ENCODE data around the gene CCL19. TPM values are rescaled to one million over a fixed set of nuclear protein-coding genes. Genes with fewer than 3 reads are reported as not detected.
A peak's percentile ranks its signal among the peaks of the same experiment; 100 is the strongest.

CCL19 gene
- total and polyA plus RNA-seq, 5 experiments from 2014 or later: not detected

DNA sequence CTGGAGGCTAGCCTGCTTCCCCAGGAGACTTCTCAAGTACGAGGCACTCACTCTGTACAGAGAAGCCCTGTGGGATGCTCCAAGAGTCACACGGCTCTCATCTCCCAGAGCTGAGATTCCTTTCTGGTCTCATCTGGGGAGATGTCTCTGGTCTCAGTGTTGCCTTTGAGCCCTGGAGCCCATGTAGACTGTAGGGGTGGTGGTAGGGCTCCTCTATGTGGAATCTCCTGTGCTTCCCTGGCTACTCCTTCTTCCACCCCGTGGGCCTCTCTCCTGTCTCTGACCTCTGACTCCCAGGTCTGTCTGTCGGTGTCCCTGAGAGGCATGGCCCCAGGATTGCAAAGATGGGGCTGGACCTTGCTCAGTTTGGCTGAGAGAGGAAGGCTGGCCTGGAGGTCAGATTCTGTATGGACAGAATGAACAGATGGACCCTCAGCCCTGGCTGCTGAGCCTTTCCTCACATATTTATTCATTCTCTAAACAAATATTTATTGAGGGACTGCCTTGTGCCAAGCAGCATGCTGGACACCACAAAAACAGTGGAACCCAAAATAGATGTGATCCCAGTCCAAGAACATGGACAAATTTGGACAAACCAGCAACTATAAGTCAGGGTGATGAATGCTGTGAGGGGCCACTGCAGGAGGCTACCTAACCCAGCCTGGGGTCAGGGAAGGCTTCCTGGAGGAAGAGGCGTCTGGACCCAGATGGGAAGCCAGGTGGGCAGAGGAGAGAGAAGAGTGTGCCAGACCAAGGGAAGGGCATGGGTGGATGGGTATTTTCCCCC is 2.6 kb downstream of the CCL19 start:
- no peak for ATAC-seq
- Mint-ChIP-seq H3K27me3 (peaks cover 0 to 2% (median 0%) of the 10 kb centered on the region in 5 donors), H3K27ac (peak overlapping the region in 1 of 10 donors; percentile 46), H3K9me3 (no peaks in the 10 kb centered on the region), H3K4me1 (no peaks in the 10 kb centered on the region), H3K4me3 (no peak overlapping the region), H3K36me3 (no peaks in the 10 kb centered on the region)
- POLR2A ChIA-PET: no interaction called here
- DNase-seq: no peak

DNA sequence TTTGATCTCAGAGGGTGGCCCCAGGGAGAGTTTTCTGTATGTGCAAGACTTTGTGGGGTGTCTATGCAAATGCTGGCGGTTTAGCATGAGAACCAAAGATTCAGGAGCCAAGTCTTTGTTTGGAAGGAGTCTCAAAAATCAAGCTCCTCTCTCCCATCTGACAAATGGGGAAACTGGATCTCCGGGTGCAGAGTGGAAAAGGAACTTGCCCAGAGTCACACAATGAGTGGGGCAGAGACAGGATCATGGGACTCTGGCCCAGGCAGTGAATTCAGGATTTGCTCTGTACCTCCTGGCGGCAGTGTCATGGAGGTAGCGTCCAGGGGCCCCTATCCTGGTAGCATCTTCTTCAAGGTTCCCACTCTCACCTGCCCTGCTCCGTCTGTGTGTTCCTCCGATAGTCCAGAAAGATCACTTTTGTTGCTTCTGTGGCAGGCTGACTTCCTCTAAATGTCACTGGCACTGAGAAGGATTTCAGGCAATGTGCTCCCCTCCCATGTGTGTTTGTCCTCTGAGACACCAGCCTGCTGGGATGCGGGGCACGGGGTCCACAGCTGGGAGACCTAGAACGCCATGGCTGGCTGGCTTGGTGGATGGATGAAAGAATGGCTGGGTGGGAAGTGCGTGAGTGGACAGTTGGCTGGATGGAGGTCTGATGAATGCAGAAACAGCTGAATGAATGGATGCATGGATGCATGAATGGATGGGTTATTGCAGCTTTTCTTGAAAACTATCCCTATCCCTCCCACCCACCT is 3.6 kb downstream of the CCL19 start:
- Mint-ChIP-seq H3K4me3 (no peak overlapping the region), H3K27ac (no peak overlapping the region), H3K36me3 (no peaks in the 10 kb centered on the region), H3K27me3 (peaks cover 0 to 2% (median 0%) of the 10 kb centered on the region in 5 donors), H3K4me1 (no peaks in the 10 kb centered on the region), H3K9me3 (no peaks in the 10 kb centered on the region)
- POLR2A ChIA-PET: no interaction called here
- DNase-seq (no peak), ATAC-seq (no peak)

DNA sequence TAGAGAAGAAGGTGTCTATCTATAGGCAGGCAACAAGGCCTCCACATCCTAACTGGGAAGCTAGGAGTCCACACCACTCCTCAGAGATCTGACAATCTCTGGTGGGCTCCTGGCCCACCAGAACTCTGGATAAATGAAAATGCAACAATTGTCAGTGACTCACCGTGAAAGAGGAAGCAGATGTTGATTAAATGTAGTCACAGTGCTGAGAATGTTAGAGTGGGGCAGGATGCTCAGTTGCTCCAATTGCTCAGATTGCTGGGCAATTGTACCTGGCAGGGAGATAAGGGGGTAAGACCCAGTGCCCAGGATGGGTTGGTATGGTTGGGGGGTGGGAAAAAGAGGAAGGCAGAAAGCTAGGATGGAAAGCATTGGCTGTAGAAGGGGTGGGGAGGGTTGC is 4.3 kb downstream of the CCL19 start:
- no peak overlapping the region for H3K27ac Mint-ChIP-seq
- H3K36me3 Mint-ChIP-seq: no peaks in the 10 kb centered on the region
- POLR2A ChIA-PET: no interaction called here

DNA sequence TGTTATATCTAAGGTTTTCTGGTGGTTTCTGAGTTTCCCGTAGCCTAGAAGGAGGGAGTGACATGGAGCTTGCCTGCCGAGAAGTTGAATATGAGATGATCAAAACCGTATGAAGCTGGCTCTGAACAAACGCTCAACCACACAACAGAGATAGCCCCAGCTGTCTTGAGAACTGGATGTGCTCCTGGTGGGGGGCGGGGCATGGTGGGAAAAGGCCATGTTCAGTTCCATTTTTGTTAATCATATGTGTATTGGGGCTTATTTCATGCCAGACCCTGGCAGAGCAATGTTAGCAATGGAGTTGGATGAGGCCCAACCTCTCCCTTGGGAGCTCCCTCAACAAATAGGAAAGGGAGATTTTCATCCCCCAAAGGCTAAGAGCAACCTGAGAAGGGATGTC is 4.8 kb downstream of the CCL19 start:
- ATAC-seq (no peak), DNase-seq (no peak)
- no peak overlapping the region for H3K27ac Mint-ChIP-seq
- no peaks in the 10 kb centered on the region for H3K4me1 Mint-ChIP-seq
- no peaks in the 10 kb centered on the region for H3K36me3 Mint-ChIP-seq
- H3K27me3 Mint-ChIP-seq: peaks cover 0 to 2% (median 0%) of the 10 kb centered on the region in 5 donors
- POLR2A ChIA-PET: no interaction called here
- H3K9me3 Mint-ChIP-seq: no peaks in the 10 kb centered on the region
- H3K4me3 Mint-ChIP-seq: no peak overlapping the region

More for the DNA sequence above, 4.3 kb downstream of the CCL19 start:
- Mint-ChIP-seq H3K4me1 (no peaks in the 10 kb centered on the region), H3K27me3 (peaks cover 0 to 2% (median 0%) of the 10 kb centered on the region in 5 donors), H3K9me3 (no peaks in the 10 kb centered on the region), H3K4me3 (no peak overlapping the region)
- ATAC-seq (no peak), DNase-seq (no peak)

DNA sequence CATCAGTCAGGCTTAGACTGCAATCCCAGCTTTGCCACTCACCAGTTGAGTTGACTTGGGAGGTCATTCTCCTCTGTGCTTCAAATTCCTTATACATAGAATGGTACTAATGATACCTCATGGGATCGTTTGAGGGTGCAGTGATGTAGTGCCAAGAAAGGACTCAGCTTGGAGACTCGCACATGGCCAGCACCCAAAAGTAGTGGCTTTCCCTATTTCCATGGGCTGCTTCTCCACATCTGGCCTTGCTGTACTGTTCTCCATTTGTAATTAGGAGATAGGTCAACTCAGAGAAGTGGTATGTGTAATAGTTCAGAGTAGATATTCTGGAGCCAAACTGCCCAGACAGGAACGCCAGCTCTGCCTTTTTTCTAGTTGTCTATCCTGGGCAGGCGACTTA is 5.5 kb downstream of the CCL19 start:
- Mint-ChIP-seq H3K4me3 (no peak overlapping the region), H3K4me1 (no peaks in the 10 kb centered on the region), H3K27ac (no peak overlapping the region), H3K27me3 (peaks cover 0 to 2% (median 0%) of the 10 kb centered on the region in 5 donors), H3K36me3 (no peaks in the 10 kb centered on the region), H3K9me3 (no peaks in the 10 kb centered on the region)
- POLR2A ChIA-PET: no interaction called here
- no peak for DNase-seq
- ATAC-seq: no peak

DNA sequence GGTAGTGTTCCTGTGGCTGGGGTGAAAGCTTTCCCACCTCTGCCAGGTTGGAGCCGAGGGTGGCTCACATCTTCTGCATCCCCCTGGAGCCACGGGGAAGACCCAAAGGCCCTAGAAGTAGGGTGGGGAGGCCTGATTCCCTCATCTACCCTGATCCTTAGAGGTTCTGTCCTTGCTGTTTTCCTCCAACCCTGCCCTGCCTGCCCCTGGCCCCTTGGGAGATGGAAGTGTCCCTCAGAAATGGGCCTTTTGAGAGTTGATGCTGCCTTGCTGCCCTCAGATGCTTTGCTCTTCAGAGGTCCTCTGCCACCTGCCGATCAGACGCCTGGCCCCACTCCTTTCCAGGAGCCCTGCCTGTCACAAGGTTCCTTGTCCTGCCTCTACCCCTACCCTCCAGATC is 6.3 kb downstream of the CCL19 start:
- DNase-seq (no peak), ATAC-seq (no peak)
- no peak overlapping the region for H3K27ac Mint-ChIP-seq
- POLR2A ChIA-PET: no interaction called here
- H3K4me3 Mint-ChIP-seq: no peak overlapping the region
- peaks cover 0 to 2% (median 0%) of the 10 kb centered on the region in 5 donors for H3K27me3 Mint-ChIP-seq
- no peaks in the 10 kb centered on the region for H3K4me1 Mint-ChIP-seq
- H3K9me3 Mint-ChIP-seq: no peaks in the 10 kb centered on the region
- no peaks in the 10 kb centered on the region for H3K36me3 Mint-ChIP-seq

DNA sequence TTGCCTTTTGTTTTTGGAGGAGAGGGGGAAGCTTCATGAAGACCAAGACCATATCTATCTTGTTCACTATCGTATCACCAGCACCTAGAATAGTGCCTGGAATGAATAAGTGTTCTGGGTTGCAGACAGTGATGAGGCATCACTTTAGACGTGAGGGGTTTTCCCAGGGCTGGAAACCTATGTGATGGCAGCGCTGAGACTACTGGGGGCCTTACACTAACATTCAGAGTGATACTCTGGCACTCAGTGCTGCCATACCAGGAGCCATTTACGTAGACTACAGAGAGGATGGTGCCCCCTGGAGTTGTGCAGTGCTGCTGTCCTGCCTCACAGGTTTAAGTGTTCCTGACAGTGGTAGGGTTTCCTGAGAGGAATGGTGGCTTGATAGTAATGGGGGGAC is 6.9 kb downstream of the CCL19 start:
- Mint-ChIP-seq H3K27ac (no peak overlapping the region), H3K9me3 (no peaks in the 10 kb centered on the region), H3K36me3 (no peaks in the 10 kb centered on the region), H3K4me1 (no peaks in the 10 kb centered on the region), H3K27me3 (peaks cover 0 to 1% (median 0%) of the 10 kb centered on the region in 5 donors), H3K4me3 (no peak overlapping the region)
- no peak for DNase-seq
- POLR2A ChIA-PET: no interaction called here
- no peak for ATAC-seq

DNA sequence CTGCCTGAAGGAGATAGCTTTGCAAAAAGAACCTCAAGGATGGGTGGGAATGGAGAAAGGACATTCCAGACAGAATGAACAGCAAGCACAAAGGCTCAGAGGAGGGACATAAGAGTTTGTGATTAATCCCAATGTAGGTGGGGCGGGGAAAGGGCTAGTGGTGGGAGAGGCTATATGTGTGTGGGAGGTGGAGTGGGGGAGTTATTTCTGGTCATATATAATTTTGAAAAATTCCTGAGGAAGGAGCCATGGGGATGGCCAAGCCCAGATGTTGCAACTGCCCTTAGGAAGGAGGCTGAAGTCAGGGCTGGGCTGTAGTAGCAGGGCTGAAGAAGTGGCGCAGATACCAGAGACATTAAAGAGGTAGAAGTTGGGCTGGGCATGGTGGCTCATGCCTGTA is 15.2 kb downstream of the CCL19 start:
- POLR2A ChIA-PET: no interaction called here
- H3K4me1 Mint-ChIP-seq: peaks cover 0 to 2% (median under 1%) of the 10 kb centered on the region in 4 donors
- peaks cover 0 to 3% (median 0%) of the 10 kb centered on the region in 9 donors for H3K9me3 Mint-ChIP-seq
- ATAC-seq: no peak
- peak overlapping the region in 2 of 10 donors; percentile 0 to 57 for H3K27ac Mint-ChIP-seq
- peak overlapping the region in 1 of 10 donors; percentile 44 for H3K4me3 Mint-ChIP-seq
- DNase-seq: no peak
- peaks cover 0 to 1% (median 0%) of the 10 kb centered on the region in 5 donors for H3K27me3 Mint-ChIP-seq
- H3K36me3 Mint-ChIP-seq: no peaks in the 10 kb centered on the region

DNA sequence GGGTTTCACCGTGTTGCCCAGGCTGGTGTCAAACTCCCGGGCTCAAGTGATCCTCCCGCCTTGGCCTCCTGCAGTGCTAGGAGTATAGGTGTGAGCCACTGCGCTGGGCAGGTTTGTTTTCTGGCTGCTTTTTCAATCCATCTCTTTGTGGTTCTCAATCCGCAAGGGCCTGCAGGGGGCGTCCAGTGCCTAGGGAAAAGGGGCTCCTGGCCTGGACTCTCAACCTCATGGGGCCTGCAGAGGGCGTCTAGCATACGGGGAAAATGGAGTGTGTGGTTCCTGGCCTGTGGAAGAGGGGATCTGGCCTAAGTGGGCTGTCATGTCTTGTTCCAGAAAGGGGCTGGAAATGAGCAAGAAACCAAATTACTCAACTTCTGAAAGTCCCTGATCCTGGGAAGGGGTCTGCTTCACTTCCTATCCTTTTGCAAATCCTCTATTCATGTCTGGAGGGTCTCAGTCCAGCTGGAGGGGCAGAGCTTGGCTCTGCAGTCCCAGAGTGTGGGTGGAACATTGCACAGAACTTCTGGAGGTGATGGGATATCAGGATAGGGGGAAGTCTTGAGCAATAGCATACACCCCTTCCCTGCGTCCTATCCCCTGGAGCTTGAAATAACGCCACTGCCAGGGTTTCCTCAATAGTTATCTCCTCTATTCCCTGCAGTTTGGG is 15.9 kb downstream of the CCL19 start:
- Mint-ChIP-seq H3K27me3 (no peaks in the 10 kb centered on the region), H3K4me3 (no peak overlapping the region), H3K9me3 (peaks cover 0 to 7% (median 0%) of the 10 kb centered on the region in 9 donors), H3K4me1 (peaks cover 0 to 2% (median under 1%) of the 10 kb centered on the region in 4 donors), H3K27ac (peak overlapping the region in 2 of 10 donors; percentile 19 to 57), H3K36me3 (peaks cover 0 to 5% (median 0%) of the 10 kb centered on the region in 3 donors)
- peak; percentile 21 to 78 (median 38) for DNase-seq
- peak; percentile 65 to 87 for ATAC-seq
- POLR2A ChIA-PET: no interaction called here

DNA sequence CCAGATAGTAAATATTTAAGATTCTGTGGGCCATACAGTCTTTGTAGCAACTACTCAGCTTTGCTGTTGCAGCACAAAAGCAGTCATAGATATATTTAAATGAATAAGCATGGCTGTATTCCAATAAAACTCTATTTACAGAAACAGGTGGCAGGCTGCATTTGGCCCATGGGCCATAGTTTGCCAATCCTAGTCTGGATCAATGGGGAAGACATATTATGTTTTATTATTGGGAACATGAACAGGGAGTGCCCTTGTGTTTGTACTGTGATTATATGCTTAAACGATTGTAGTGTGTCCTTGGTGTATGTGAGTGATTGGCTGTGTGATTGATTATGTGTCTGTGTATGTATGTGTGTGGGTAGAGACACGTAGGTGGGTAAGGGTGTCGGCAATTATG is 16.6 kb downstream of the CCL19 start:
- DNase-seq (no peak), ATAC-seq (no peak)
- Mint-ChIP-seq H3K27me3 (no peaks in the 10 kb centered on the region), H3K4me3 (no peak overlapping the region), H3K4me1 (peaks cover 0 to 2% (median under 1%) of the 10 kb centered on the region in 4 donors), H3K9me3 (peaks cover 0 to 15% (median 2%) of the 10 kb centered on the region in 9 donors), H3K36me3 (peaks cover 0 to 9% (median 5%) of the 10 kb centered on the region in 3 donors), H3K27ac (peak overlapping the region in 2 of 10 donors; percentile 19 to 57)
- POLR2A ChIA-PET: no interaction called here

DNA sequence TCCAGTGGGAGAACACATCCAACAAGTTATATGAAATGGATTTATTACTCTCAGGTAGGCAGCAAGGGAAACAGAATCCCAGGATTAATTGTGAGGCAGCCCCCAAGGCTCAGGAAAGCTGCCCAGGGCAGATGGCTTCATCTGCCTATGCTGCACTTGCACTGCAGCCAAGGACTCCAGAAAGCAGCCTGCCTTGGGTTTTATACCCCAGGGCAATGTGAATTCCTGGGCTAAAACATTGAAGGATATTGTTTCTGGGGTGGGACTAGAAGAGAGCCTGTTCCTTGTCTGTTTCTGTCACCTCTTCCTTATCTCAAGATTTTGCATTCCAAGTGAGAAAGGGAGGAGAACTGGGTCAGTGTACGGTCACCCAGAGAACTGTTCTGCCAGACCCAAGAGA is 19.8 kb downstream of the CCL19 start:
- H3K4me1 Mint-ChIP-seq: peaks cover 4 to 13% (median 5%) of the 10 kb centered on the region in 4 donors
- DNase-seq: no peak
- H3K4me3 Mint-ChIP-seq: no peak overlapping the region
- no peak for ATAC-seq
- H3K27me3 Mint-ChIP-seq: no peaks in the 10 kb centered on the region
- peaks cover 0 to 20% (median 5%) of the 10 kb centered on the region in 9 donors for H3K9me3 Mint-ChIP-seq
- peaks cover 0 to 14% (median 10%) of the 10 kb centered on the region in 3 donors for H3K36me3 Mint-ChIP-seq
- POLR2A ChIA-PET: no interaction called here
- no peak overlapping the region for H3K27ac Mint-ChIP-seq

DNA sequence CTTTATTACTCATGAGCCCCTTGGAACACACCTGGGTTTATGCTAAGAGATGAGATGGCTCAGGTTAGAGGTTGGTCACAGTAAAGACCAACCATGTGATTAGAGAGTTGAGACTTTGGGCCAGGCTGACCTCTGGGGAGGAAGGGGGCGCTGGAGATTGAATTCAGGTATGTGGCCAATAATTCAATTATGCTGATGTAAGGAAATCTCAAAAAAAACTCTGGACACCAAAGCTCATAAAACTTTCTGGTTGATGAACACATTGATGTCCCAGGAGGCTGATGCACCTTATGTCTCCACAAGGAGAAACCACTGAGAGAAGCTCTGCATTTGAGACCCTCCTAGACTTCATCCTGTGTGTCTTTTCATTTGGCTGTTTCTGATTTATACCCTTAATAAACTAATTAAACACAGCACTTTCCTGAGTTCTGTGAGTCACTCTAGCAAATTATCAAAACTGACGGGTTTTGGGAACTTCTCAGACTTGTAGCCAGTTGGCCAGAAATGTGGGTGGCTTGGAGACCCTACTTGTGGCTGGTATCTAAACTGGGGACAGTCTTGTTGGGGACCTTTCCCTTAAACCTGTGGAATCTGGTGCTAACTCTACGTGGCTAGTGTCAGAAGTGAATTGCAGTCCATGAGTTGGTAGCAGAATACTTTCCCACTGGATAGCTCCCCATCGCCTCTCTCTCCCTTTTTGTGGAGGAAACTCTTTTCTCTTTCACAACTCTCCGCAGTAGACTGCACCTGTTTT is 21.1 kb downstream of the CCL19 start:
- POLR2A ChIA-PET: no interaction called here
- ATAC-seq: no peak
- H3K9me3 Mint-ChIP-seq: peaks cover 0 to 20% (median 5%) of the 10 kb centered on the region in 9 donors
- H3K27ac Mint-ChIP-seq: peak overlapping the region in 1 of 10 donors; percentile 26
- no peak for DNase-seq
- no peak overlapping the region for H3K4me3 Mint-ChIP-seq
- H3K27me3 Mint-ChIP-seq: no peaks in the 10 kb centered on the region
- H3K36me3 Mint-ChIP-seq: peaks cover 0 to 14% (median 10%) of the 10 kb centered on the region in 3 donors
- peaks cover 8 to 23% (median 10%) of the 10 kb centered on the region in 4 donors for H3K4me1 Mint-ChIP-seq

All from naive thymus-derived CD8-positive, alpha-beta T cell (primary cell).